Heart left ventricle (tissue), 16 donors: Measurements from ENCODE around the gene CCDC66. TPM values are rescaled to one million over a fixed set of nuclear protein-coding genes. Genes with fewer than 3 reads are reported as not detected.
"Not testable (repeated sequence)": the region's sequence is repeated elsewhere in the genome, so short reads cannot be mapped to it uniquely, and the experiment has no call there.

ENCODE experiments used
- ATAC-seq, 4 donors: fragments of 200-7000 bp; cut with Tn5 transposase; one replicate each; pipeline ENCODE4 v1.9.1; 2020 to 2022; ENCODE audit warnings: moderate library complexity in 4 of 4, mild to moderate bottlenecking in 3 of 4, moderate number of reproducible peaks in 1 of 4
- DNase-seq, 5 donors: peaks; one replicate each; pipeline ENCODE4 v3.0.0-alpha.2; 2020
- H3K27ac ChIP-seq, 12 donors: fragments of 200-600 bp; sonication (generic) in 4 of 12; one replicate each; pipeline versions ENCODE4 v1.5.0 to v1.8.0; 2016 to 2022; ENCODE audit warnings: mild to moderate bottlenecking in 2 of 12
- H3K27me3 ChIP-seq, 9 donors: fragments of 200-600 bp; sonication (generic) in 2 of 9; one replicate each; pipeline versions ENCODE4 v1.5.1 to v1.8.0; 2016 to 2022; ENCODE audit warnings: mild to moderate bottlenecking in 3 of 9
- H3K36me3 ChIP-seq, 9 donors: fragments of 200-600 bp; sonication (generic) in 2 of 9; one replicate each; pipeline versions ENCODE4 v1.5.0 to v1.8.0; 2018 to 2022; ENCODE audit warnings: mild to moderate bottlenecking in 2 of 9
- H3K4me1 ChIP-seq, 12 donors: fragments of 200-600 bp; sonication (generic) in 4 of 12; one replicate each; pipeline versions ENCODE4 v1.5.0 to v1.8.0; 2016 to 2022; ENCODE audit warnings: mild to moderate bottlenecking in 3 of 12
- H3K4me3 ChIP-seq, 12 donors: fragments of 200-600 bp; sonication (generic) in 4 of 12; one replicate each; pipeline versions ENCODE4 v1.5.0 to v1.8.0; 2017 to 2022; ENCODE audit warnings: mild to moderate bottlenecking in 9 of 12, moderate library complexity in 4 of 12
- H3K9me3 ChIP-seq, 12 donors: fragments of 200-600 bp; sonication (generic) in 4 of 12; one replicate each; pipeline versions ENCODE4 v1.5.0 to v1.8.0; 2016 to 2022; ENCODE audit warnings: mild to moderate bottlenecking in 1 of 12
- CTCF ChIP-seq, 12 donors: fragments of 200-600 bp; sonication (generic) in 4 of 12; IDR thresholded peaks; one replicate each; pipeline versions ENCODE4 v1.5.0 to v1.8.0; 2018 to 2022; ENCODE audit warnings: antibody characterized with exemption in 12 of 12, mild to moderate bottlenecking in 5 of 12
- POLR2A ChIP-seq, 2 donors: fragments of 450-650 bp; IDR thresholded peaks; one replicate each; pipeline ENCODE4 v1.6.1; 2017; ENCODE audit warnings: antibody characterized with exemption in 2 of 2, mild to moderate bottlenecking in 2 of 2, moderate library complexity in 2 of 2
- WGBS, 4 donors: extraction: QIAGEN DNeasy Blood & Tissue Kit in 2 of 4; methylation state at CpG; one replicate each; pipeline versions ENCODE4 v1.1.5 to v1.1.7; 2013 to 2018; 5-methylcytosine and 5-hydroxymethylcytosine counted together
- intact Hi-C, 10 donors: fragments of 100-400 bp; cut with DNase I; formaldehyde crosslinking; loops; one replicate each; pipeline versions ENCODE4 v1.11.1 to v1.14.2; 2022
- polyA plus RNA-seq, 2 donors: library from polyadenylated mRNA; stranded (reverse); fragments of 200-250 nt; gene quantifications; one replicate each; pipeline ENCODE4 v1.2.3, GENCODE V29; 2013
- total RNA-seq, 9 donors: library from RNA; depleted of rRNA in 2 of 9; stranded (reverse); fragments of >200 nt in 2 of 9; fragmentation: NEBNext Ultra II Directional in 3 of 9; extraction: Animal tissue kit (Norgen Biotek cat#: 25700) in 3 of 9; gene quantifications; one replicate each; pipeline versions ENCODE4 v1.1.0 to v1.2.4, GENCODE V29; 2016 to 2023
- donor health status: ischemic (EF 13 %, LVEDD 7.1; RV severe dilation, severe dysfunction).
- donor health status: healthy with polysubstance abuse.
- donor health status: DM: no; HTN: yes; CAD: no.
- donor health status: DM: no; HTN: no; CAD: no.
- donor health status: ischemic (EF 25% LVEDD 6.9; RV normal size, moderate dysfunction).
- donor health status: ischemic (EF 25% LVEDD 5.7; RV mildly dilated, moderate dysfunction).
- donor health status: healthy.
- donor health status: DM: yes; HTN: yes; CAD: no.
- donor health status: ischemic (EF 35%, LVEDD 5.7; RV mildly dilated, moderate dysfunction).
- donor health status: nonischemic (EF 11% LVEDD 7.7; RV severe dilation, severe dysfunction).
- donor health status: DM: yes; HTN: yes; CAD: no.
- donor health status: PGD.
- donor health status: ischemic (EF 29% LVEDD 5.4; RV normal size, mild dysfunction).
- donor health status: nonischemic (EF 23%, LVEDD 6.1; RV moderate dilation, normal function).

CCDC66 gene
- total and polyA plus RNA-seq, 11 donors, result 5.7 to 15.9 (median 11.6) TPM

GRCh38 chr3:56536735-56537134, 20.2 kb upstream of the CCDC66 start:
- TF ChIP-seq CTCF (IDR thresholded peaks at IDR 0.05) (no peak), POLR2A (IDR thresholded peaks at IDR 0.05) (no peak)
- WGBS, 4 donors, result 48 to 59% (median 50%) methylated on average over 2 of the region's 2 CpGs
- peaks cover 0 to 4% (median 0%) of the 10 kb centered on the region in 9 donors for H3K27me3 ChIP-seq
- no peaks in the 10 kb centered on the region for H3K4me1 ChIP-seq
- no peak overlapping the region for H3K4me3 ChIP-seq
- H3K9me3 ChIP-seq, result peaks cover 0 to 12% (median 0%) of the 10 kb centered on the region in 12 donors
- ATAC-seq (no peak), DNase-seq (no peak)
- H3K27ac ChIP-seq, result no peak overlapping the region
- intact Hi-C loops, result no loop called here
- no peaks in the 10 kb centered on the region for H3K36me3 ChIP-seq

- H3K36me3 ChIP-seq, result no peaks in the 10 kb centered on the region
- DNase-seq (no peak), ATAC-seq (no peak)
- no peak overlapping the region for H3K4me3 ChIP-seq
- no peaks in the 10 kb centered on the region for H3K4me1 ChIP-seq
- no peak overlapping the region for H3K27ac ChIP-seq
- intact Hi-C loops, result no loop called here
- no peaks in the 10 kb centered on the region for H3K27me3 ChIP-seq
- TF ChIP-seq POLR2A (IDR thresholded peaks at IDR 0.05) (no peak), CTCF (IDR thresholded peaks at IDR 0.05) (no peak)
- 39 to 47% (median 40%) methylated on average over 3 of the region's 3 CpGs for WGBS, 4 donors
- H3K9me3 ChIP-seq, result no peaks in the 10 kb centered on the region
Observed at GRCh38 chr3:56547486-56547885, 9.5 kb upstream of the CCDC66 start.

GRCh38 chr3:56557831-56558170, 826 bp downstream of the CCDC66 start:
- no peak for ATAC-seq
- peak overlapping the region in 8 of 12 donors; percentile 74 to 89 (median 83) for H3K27ac ChIP-seq
- peaks cover 0 to 39% (median 29%) of the 10 kb centered on the region in 9 donors for H3K36me3 ChIP-seq
- intact Hi-C loops, result loop anchor here in 1 of 10 donors (10.0 kb wide), 1 partner anchor 427 kb away; no protein-coding TSS in a partner anchor
- peaks cover 0 to 20% (median 11%) of the 10 kb centered on the region in 12 donors for H3K4me1 ChIP-seq
- H3K9me3 ChIP-seq, result no peaks in the 10 kb centered on the region
- WGBS, 4 donors, result 22 to 25% (median 23%) methylated on average over 7 of the region's 7 CpGs
- no peaks in the 10 kb centered on the region for H3K27me3 ChIP-seq
- peak overlapping the region; percentile 28 to 95 (median 73) for H3K4me3 ChIP-seq
- TF ChIP-seq POLR2A (IDR thresholded peaks at IDR 0.05) (no peak), CTCF (IDR thresholded peaks at IDR 0.05) (peak in 1 of 12 donors; percentile 3)
- no peak for DNase-seq

- intact Hi-C loops, result loop anchor here in 1 of 10 donors (2.0 kb wide), 1 partner anchor 15 kb away; no protein-coding TSS in a partner anchor
- WGBS, 4 donors, result 94 to 100% (median 97%) methylated on average over 1 of the region's 1 CpG
- Histone ChIP-seq H3K27me3 (no peaks in the 10 kb centered on the region), H3K36me3 (peaks cover 0 to 67% (median 51%) of the 10 kb centered on the region in 9 donors), H3K27ac (no peak overlapping the region), H3K4me1 (no peaks in the 10 kb centered on the region), H3K9me3 (peaks cover 0 to 6% (median 0%) of the 10 kb centered on the region in 12 donors), H3K4me3 (no peak overlapping the region)
- DNase-seq, result no peak
- ATAC-seq, result no peak
- TF ChIP-seq POLR2A (IDR thresholded peaks at IDR 0.05) (no peak), CTCF (IDR thresholded peaks at IDR 0.05) (no peak)
Observed at GRCh38 chr3:56573501-56573900, 16.5 kb downstream of the CCDC66 start.

- ATAC-seq, H3K9me3 ChIP-seq, DNase-seq, H3K4me1 ChIP-seq, H3K4me3 ChIP-seq, H3K27ac ChIP-seq, intact Hi-C loops, H3K27me3 ChIP-seq: not testable (repeated sequence)
- WGBS, 4 donors, result 96 to 100% (median 97%) methylated on average over 8 to 12 of the region's 12 CpGs
- peaks cover 0 to 27% (median 8%) of the 10 kb centered on the region in 9 donors for H3K36me3 ChIP-seq
Observed at GRCh38 chr3:56581941-56582340, 25.0 kb downstream of the CCDC66 start.

GRCh38 chr3:56584275-56584674, 27.3 kb downstream of the CCDC66 start:
- WGBS, 4 donors, result 90 to 97% (median 93%) methylated on average over 12 to 28 of the region's 28 CpGs
- H3K9me3 ChIP-seq, H3K4me1 ChIP-seq, H3K4me3 ChIP-seq, H3K27ac ChIP-seq, DNase-seq, intact Hi-C loops, ATAC-seq, H3K27me3 ChIP-seq: not testable (repeated sequence)
- peaks cover 0 to 23% (median 12%) of the 10 kb centered on the region in 9 donors for H3K36me3 ChIP-seq
